ENCODE results near the gene GRK3. TPM values are rescaled to one million over a fixed set of nuclear protein-coding genes. Genes with fewer than 3 reads are reported as not detected.
"Not testable (repeated sequence)": the region's sequence is repeated elsewhere in the genome, so short reads cannot be mapped to it uniquely, and the experiment has no call there.

The GRK3 gene
- total RNA-seq, 1 donor from 2014 or later = 4.0 TPM

DNA sequence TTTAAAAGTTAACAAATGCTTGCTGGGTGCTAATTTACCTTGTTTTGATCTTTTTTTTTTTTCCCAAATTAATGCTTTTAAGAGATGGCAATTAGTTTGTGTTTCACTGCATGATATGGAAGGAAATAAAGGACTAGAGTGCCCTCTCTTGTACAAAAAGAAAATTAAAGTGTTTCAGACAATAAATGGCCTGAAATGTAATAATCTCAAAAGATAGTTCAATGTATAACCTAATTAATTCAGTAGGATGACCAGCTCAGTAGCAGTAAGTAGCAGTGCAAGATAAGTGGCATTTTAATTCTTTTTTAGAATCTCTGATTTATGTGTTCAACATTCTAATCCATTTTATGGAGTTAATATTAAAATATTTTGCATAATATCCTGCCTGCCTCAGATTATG, 137.6 kb downstream of the GRK3 start:
- intact Hi-C loops (cut with DNase I) = loop anchor here (5.0 kb wide), 2 partner anchors 70 to 140 kb away; partner anchors contain the start of gene GRK3
- ATAC-seq (no peak), DNase-seq (ENCODE audit: missing footprints) (no peak)

GRCh38 chr22:25702571-25703167, 138.2 kb downstream of the GRK3 start:
- intact Hi-C loops (cut with DNase I) = loop anchor here (5.0 kb wide), 2 partner anchors 70 to 140 kb away; partner anchors contain the start of gene GRK3
- DNase-seq (ENCODE audit: missing footprints) = no peak
- no peak for ATAC-seq

GRCh38 chr22:25704701-25705100, 140.2 kb downstream of the GRK3 start:
- ATAC-seq (no peak), DNase-seq (ENCODE audit: missing footprints) (no peak)
- intact Hi-C loops (cut with DNase I) = loop anchor here (5.0 kb wide), 2 partner anchors 68 to 142 kb away; partner anchors contain the start of gene GRK3

GRCh38 chr22:25706197-25706596, 141.7 kb downstream of the GRK3 start:
- ATAC-seq (peak; percentile 34), DNase-seq (ENCODE audit: missing footprints) (no peak)
- intact Hi-C loops (cut with DNase I) = no loop called here

- DNase-seq (ENCODE audit: missing footprints); intact Hi-C loops (cut with DNase I): not testable (repeated sequence)
- peak; percentile 27 for ATAC-seq
Observed at GRCh38 chr22:25708430-25708829, 144.0 kb downstream of the GRK3 start.

GRCh38 chr22:25709758-25710157, 145.3 kb downstream of the GRK3 start:
- intact Hi-C loops (cut with DNase I) = no loop called here
- no peak for DNase-seq (ENCODE audit: missing footprints)
- ATAC-seq = no peak

DNA sequence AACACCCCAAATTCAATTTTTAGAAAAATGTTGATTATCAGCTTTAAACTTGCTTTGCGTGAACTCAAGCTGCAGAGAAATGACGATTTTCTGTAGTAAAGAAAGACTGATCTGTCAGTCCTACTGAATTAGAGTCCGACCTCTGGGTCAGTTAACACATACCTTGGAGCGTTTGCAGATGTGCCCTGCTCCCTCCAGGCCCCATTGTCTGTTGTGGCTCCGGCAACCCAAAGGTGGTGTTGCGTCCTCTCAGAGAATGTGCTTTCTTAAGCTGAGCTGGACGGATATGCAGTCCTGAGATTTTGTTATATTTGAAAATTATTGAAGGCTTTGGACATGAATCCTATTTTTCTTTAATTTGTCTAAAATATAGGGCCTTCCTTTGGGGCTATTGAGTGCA, 146.0 kb downstream of the GRK3 start:
- DNase-seq (ENCODE audit: missing footprints) = no peak
- intact Hi-C loops (cut with DNase I) = no loop called here
- ATAC-seq = no peak

DNA sequence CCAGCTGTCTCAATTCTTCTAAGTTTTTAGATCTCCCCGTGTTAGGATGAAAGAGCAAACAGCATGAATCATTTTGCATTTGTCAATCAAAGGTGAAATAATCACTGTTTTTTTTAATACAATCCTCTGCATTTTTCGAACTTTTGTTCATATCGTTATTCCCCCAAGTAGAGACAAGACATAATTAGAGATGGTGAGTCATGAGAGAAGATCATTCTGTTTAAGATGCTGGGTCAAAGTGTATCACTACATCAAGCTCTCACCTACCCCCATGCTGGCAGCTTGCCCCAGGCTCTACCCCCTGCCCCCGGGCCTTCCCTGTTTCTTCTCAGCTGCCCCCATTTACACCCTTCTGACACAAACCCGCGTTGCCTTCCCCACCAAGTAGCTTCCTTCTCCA, 147.0 kb downstream of the GRK3 start:
- ATAC-seq (no peak), DNase-seq (ENCODE audit: missing footprints) (no peak)
- intact Hi-C loops (cut with DNase I) = no loop called here

GRCh38 chr22:25712661-25713400, 148.4 kb downstream of the GRK3 start:
- intact Hi-C loops (cut with DNase I) = no loop called here
- ATAC-seq (no peak), DNase-seq (ENCODE audit: missing footprints) (no peak)

DNA sequence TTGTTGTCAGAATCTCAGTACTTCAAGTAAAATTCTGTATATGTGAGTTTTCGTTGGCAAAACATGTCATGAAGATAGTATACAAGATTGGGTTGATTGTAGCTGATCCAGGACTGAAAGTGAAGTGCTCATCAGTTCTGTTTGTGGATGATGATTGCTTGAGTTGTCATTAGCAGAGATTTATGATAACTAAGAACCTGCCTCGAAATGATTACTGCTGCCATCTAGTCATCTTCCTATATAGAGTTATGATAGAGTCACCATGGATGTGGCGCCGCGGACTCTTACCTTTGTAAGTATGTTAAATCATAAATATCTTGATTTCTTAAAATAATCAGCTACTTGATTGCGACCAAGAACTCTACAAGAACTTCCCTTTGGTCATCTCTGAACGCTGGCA, 149.6 kb downstream of the GRK3 start:
- DNase-seq (ENCODE audit: missing footprints) (no peak), ATAC-seq (no peak)
- intact Hi-C loops (cut with DNase I) = no loop called here

- DNase-seq (ENCODE audit: missing footprints) = no peak
- intact Hi-C loops (cut with DNase I) = no loop called here
Observed at GRCh38 chr22:25714739-25715138, 150.3 kb downstream of the GRK3 start.

DNA sequence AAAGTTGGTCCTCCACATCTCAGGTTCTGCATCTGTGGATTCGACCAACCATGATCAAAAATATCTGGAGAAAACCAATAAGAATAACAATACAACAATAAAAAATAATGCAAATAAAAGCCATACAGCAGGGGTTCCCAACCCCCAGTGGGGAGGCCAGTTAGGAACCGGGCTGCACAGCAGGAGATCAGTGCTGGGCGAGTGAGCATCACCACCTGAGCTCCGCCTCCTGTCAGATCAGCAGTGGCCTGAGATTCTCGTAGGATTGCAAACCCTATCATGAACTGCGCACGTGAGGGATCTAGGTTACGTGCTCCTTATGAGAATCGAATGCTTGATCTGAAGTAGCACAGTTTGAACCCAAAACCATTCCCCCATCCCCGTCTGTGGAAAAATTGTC, 152.2 kb downstream of the GRK3 start:
- no peak for ATAC-seq
- intact Hi-C loops (cut with DNase I) = no loop called here
- no peak for DNase-seq (ENCODE audit: missing footprints)

More at GRCh38 chr22:25714739-25715138, 150.3 kb downstream of the GRK3 start:
- no peak for ATAC-seq

DNA sequence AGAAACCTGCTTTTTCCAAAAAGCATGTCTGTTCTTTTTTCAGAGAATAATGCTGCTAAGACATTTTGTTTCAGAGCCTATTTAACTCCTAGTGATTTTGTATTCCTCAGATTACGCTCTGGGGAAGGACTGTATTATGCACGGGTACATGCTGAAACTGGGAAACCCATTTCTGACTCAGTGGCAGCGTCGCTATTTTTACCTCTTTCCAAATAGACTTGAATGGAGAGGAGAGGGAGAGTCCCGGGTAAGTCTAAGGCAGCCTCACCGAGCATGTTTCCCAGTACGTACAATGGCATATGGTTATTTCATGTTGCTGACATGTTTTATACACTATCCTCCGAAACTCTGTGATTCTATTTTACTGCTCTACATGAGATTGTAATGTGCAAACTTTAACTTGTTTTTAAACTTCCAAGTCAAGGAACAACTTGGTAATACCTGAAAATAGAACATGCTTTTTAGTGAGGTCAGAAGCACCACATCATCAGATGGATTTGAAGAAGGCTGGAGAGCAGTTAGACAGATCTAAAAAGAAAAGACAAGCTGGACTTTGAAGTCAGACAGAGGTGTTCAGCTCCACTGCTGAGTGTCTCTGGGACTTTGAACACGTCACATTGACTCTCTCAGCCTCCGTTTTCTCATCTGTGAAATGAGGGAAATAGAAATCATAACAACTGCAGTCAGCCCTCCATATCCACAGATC, 153.8 kb downstream of the GRK3 start:
- intact Hi-C loops (cut with DNase I) = no loop called here
- ATAC-seq = no peak
- no peak for DNase-seq (ENCODE audit: missing footprints)

DNA sequence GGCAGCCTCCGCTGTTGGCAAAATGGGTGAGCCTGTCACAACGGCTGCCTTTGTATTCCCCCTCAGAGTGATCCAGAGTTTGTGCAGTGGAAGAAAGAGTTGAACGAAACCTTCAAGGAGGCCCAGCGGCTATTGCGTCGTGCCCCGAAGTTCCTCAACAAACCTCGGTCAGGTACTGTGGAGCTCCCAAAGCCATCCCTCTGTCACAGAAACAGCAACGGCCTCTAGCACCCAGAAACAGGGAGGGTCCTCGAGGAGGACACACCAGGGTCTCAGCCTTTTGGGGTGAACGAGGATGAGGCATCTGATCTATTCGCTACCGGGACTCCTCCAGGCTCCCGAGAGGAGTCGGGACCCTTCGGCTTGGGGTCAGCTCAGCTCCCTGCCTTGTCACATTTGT, 157.7 kb downstream of the GRK3 start:
- intact Hi-C loops (cut with DNase I) = no loop called here
- DNase-seq (ENCODE audit: missing footprints) (no peak), ATAC-seq (no peak)

- no peak for DNase-seq (ENCODE audit: missing footprints)
- ATAC-seq = no peak
- intact Hi-C loops (cut with DNase I) = no loop called here
Observed at GRCh38 chr22:25722626-25723025, 158.2 kb downstream of the GRK3 start.

GRCh38 chr22:25726241-25726640, 161.8 kb downstream of the GRK3 start:
- DNase-seq (ENCODE audit: missing footprints) (no peak), ATAC-seq (no peak)
- intact Hi-C loops (cut with DNase I) = no loop called here

DNA sequence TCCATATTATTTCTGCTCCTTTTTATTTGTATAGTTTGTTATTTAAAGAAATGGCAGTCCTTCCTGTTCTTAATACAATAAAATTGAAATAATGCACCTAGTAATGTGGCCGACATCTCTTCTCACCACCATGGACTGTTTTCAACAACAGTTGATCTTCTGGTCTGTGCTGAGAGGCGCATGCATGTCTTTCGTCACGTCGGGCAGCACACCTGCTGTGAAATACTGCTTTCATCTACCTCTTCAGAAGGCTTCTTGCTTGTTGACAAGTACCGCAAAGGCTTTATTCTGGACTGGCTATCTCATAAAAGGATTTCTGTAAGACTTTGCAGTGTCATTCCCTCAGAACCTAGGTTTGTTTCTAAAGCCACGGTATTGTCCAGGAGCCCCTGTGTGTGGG, 163.6 kb downstream of the GRK3 start:
- intact Hi-C loops (cut with DNase I) = no loop called here
- no peak for ATAC-seq
- DNase-seq (ENCODE audit: missing footprints) = no peak

GRCh38 chr22:25729016-25729995, 164.8 kb downstream of the GRK3 start:
- no peak for DNase-seq (ENCODE audit: missing footprints)
- intact Hi-C loops (cut with DNase I) = no loop called here
- no peak for ATAC-seq

GRCh38 chr22:25735650-25736049, 171.2 kb downstream of the GRK3 start:
- intact Hi-C loops (cut with DNase I) = no loop called here
- no peak for ATAC-seq
- DNase-seq (ENCODE audit: missing footprints) = no peak

Measured in Right ventricle myocardium inferior (tissue), 1 donor.